ENCODE data around the gene BBC3. TPM values are rescaled to one million over a fixed set of nuclear protein-coding genes. Genes with fewer than 3 reads are reported as not detected.
A peak's percentile ranks its signal among the peaks of the same experiment; 100 is the strongest.

Gene BBC3
- polyA plus RNA-seq, 1 experiment = 3.6 TPM

DNA sequence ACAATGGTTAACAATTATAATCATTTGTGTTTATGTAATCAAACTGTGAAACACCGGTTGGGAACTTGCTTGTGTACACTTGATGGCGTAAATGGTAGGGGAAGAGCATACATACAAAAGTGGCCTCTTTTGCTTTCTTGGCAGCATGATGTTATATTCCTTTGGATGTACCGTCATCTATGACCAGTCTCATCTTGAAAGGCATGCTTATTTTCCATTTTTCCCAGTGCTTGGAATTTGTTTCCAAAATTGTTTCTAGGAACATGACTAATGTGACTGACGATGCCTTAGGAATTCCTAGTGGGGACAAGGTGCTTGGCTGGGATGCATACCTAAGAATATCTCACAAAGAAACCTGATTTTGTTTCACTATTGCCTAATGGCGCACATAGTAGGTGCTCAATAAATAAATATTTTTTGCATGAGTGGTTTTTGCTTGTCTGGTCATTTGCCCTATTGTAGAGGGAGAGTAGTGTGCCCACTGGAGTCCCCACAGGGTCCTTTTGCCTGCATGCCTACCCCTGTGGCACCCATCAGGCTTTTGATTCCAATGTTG, 54.9 kb downstream of the BBC3 start:
- POLR2A ChIA-PET = interaction anchor here (1.0 to 1.5 kb wide), 2 partner anchors 15 to 63 kb away, joined by 3 read pairs; no protein-coding TSS in a partner anchor
- no peaks in the 10 kb centered on the region for H3K27me3 ChIP-seq (ENCODE audit: control insufficient read depth, insufficient read depth, low read length)
- TF ChIP-seq CTCF (IDR thresholded peaks at IDR 0.05; ENCODE audit: low read depth, low read length) = no peak
- peak overlapping the region; percentile 81 for H3K27ac ChIP-seq (ENCODE audit: low read depth, low read length)
- peak; percentile 55 for DNase-seq (ENCODE audit: low read depth, low spot score)
- CTCF ChIA-PET = no interaction called here
- H3K4me3 ChIP-seq (ENCODE audit: low read depth, low read length) = no peak overlapping the region
- H3K9me3 ChIP-seq (ENCODE audit: control insufficient read depth, insufficient read depth, low read length) = no peaks in the 10 kb centered on the region

GRCh38 chr19:47172666-47173455, 58.1 kb downstream of the BBC3 start:
- H3K27me3 ChIP-seq (ENCODE audit: control insufficient read depth, insufficient read depth, low read length) = no peaks in the 10 kb centered on the region
- H3K9me3 ChIP-seq (ENCODE audit: control insufficient read depth, insufficient read depth, low read length) = no peaks in the 10 kb centered on the region
- DNase-seq (ENCODE audit: low read depth, low spot score) = no peak
- ChIA-PET POLR2A (no interaction called here), CTCF (interaction anchor here (0.8 to 1.1 kb wide), 2 partner anchors 37 to 75 kb away, joined by 3 read pairs; no protein-coding TSS in a partner anchor)
- no peak for TF ChIP-seq CTCF (IDR thresholded peaks at IDR 0.05; ENCODE audit: low read depth, low read length)
- H3K4me3 ChIP-seq (ENCODE audit: low read depth, low read length) = no peak overlapping the region
- H3K27ac ChIP-seq (ENCODE audit: low read depth, low read length) = no peak overlapping the region

Small RNAs within 50 kb of the gene (small RNA-seq; reads per million reads assigned to genes)
- gene MIR3190 (ENCODE audit: insufficient read length, low read depth) = not detected

Other genes starting within 250 kb of the BBC3 start
- gene NPAS1, start 211.4 kb downstream of the BBC3 start, polyA plus RNA-seq (2011; rRNA removed) = 0.30 and 0.36 TPM in 2 replicates
- gene TMEM160, start 182.6 kb downstream of the BBC3 start, polyA plus RNA-seq (2011; rRNA removed) = 5.3 and 9.3 TPM in 2 replicates
- gene ZC3H4, start 117.4 kb downstream of the BBC3 start, polyA plus RNA-seq (2011; rRNA removed) = 4.9 and 7.3 TPM in 2 replicates
- 142 and 165 TPM in 2 replicates for gene SAE1, start 100.4 kb downstream of the BBC3 start, polyA plus RNA-seq (2011; rRNA removed)
- gene CCDC9, start 25.3 kb upstream of the BBC3 start, polyA plus RNA-seq (2011; rRNA removed) = 5.0 and 6.6 TPM in 2 replicates
- gene INAFM1, start 43.7 kb upstream of the BBC3 start, polyA plus RNA-seq (2011; rRNA removed) = 2.4 and 5.0 TPM in 2 replicates
- gene C5AR1, start 78.7 kb upstream of the BBC3 start, polyA plus RNA-seq (2011; rRNA removed) = 0.50 and 0.53 TPM in 2 replicates
- gene C5AR2, start 101.0 kb upstream of the BBC3 start, polyA plus RNA-seq (2011; rRNA removed) = not detected in 2 replicates
- gene DHX34, start 118.1 kb upstream of the BBC3 start, polyA plus RNA-seq (2011; rRNA removed) = 4.2 and 6.0 TPM in 2 replicates
- gene MEIS3, start 188.3 kb upstream of the BBC3 start, polyA plus RNA-seq (2011; rRNA removed) = 21.6 and 27.2 TPM in 2 replicates
- gene SLC8A2, start 240.7 kb upstream of the BBC3 start, polyA plus RNA-seq (2011; rRNA removed) = 0.05 TPM in 1 of 2 replicates, not detected in the other